ENCODE results near the gene SCN11A.
"Not testable (repeated sequence)": the region's sequence is repeated elsewhere in the genome, so short reads cannot be mapped to it uniquely, and the experiment has no call there.

SCN11A gene

GRCh38 chr3:39064646-39065045 lies 12.9 kb upstream of the SCN11A start:
- DNase-seq, result no peak

DNA sequence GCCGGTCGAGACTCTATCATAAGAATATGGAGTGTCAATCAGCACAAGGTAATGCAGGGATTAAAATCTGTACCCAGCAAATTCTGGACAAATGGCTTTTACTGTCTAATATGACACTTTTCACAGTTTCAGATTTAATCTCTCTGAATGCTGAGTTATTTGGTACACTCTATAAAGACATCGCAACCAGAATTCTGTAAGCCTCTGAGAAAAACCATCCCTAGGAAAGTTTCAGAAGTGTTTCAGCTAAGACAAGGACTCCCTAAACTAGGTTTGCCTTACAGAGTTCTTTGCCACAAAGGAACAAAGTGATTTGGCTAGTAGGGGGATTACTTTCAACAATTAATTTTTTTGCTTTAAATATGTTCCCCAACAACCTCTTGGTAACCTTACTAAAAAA lies 11.4 kb upstream of the SCN11A start:
- DNase-seq, result no peak

- no peak for DNase-seq
Measured at GRCh38 chr3:39062180-39062579, 10.4 kb upstream of the SCN11A start.

DNA sequence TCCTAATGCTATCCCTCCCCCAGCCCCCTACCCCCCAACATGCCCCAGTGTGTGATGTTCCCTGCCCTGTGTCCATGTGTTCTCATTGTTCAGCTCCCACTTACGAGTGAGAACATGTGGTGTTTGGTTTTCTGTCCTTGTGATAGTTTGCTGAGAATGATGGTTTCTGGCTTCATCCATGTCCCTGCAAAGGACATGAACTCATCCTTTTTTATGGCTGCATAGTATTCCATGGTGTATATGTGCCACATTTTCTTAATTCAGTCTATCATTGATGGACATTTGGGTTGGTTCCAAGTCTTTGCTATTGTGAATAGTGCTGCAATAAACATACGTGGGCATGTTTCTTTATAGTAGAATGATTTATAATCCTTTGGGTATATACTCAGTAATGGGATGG lies 9.5 kb upstream of the SCN11A start:
- not testable (repeated sequence) for DNase-seq

DNA sequence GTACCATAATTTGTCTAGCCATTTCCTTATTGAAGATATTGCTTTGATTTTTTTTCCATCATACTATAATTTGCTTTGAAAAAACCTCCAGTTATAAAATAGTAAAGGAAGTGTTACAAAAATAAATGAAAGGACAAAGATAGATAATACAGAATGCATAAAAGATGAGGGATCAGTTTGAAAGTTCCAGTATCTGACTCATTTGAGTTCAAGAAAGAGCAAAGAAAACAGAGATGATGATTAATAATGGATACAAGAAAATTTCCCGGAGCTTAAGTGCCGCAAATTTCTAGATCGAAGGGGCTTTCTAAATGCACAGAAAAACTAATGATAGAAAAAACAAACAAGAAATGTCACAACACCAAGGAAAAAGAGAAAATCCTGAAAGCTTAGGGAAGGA lies 4.4 kb upstream of the SCN11A start:
- no peak for DNase-seq

GRCh38 chr3:39053696-39054095 lies 2.0 kb upstream of the SCN11A start:
- DNase-seq, result no peak

DNA sequence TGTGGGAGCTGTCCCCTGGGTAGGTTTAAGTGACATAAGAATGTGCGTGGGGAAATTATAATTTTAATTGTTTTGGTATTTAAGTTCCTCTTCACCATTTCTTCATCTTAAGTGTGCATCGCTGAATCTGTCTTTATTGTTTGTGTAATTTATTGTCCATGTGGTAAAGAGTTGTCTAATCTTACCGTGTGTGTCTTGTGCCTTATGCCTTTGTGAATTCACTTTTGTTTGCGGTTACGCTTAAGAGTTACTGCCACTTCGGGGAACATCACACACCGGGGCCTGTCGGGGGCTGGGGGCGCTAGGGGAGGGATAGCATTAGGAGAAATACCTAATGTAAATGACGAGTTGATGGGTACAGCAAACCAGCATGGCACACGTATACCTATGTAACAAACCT lies 839 bp upstream of the SCN11A start:
- DNase-seq, result no peak

- no peak for DNase-seq
Measured at GRCh38 chr3:39050029-39050428, 1.7 kb downstream of the SCN11A start.

DNA sequence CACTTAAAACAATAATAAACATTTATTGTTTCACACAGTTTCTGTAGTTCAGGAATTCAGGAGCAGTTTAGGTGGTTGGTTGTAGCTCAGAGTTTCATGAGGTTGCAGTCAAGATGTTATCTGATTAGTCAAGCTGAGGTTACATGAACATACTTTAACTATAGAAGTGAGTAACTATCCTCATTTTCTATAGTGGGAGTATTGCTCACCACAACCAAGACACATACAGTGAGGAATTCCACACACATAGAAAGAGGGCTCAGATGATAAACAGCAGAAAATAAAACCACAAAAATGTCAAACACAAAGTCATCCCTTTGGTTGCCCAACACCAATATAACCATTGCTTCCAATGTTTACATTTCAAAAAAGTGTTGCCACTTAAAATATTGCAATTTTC lies 13.6 kb downstream of the SCN11A start:
- DNase-seq, result no peak

- no peak for DNase-seq
Measured at GRCh38 chr3:39029556-39029955, 22.2 kb downstream of the SCN11A start.

GRCh38 chr3:39028546-39028945 lies 23.2 kb downstream of the SCN11A start:
- no peak for DNase-seq

- no peak for DNase-seq
Measured at GRCh38 chr3:39025222-39025970, 26.3 kb downstream of the SCN11A start.

DNA sequence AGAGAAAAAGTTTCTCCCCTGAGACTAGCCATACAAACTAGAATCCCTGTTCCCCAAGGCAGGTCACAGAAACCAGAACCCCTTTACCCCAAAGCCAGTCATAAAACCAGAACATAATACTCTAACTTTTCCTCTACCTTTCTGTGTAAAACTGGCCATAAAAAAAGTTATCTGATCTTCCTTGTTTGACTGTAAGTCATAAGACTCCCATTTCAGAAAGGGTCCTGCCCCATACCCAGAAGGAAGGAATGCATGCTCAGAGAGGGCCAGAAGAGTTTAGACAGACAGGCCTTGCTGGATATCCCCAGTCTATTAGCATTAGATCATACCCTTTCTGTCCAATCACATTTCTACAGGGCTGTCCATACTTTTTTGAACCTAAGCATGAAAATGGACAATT lies 27.2 kb downstream of the SCN11A start:
- DNase-seq, result no peak

DNA sequence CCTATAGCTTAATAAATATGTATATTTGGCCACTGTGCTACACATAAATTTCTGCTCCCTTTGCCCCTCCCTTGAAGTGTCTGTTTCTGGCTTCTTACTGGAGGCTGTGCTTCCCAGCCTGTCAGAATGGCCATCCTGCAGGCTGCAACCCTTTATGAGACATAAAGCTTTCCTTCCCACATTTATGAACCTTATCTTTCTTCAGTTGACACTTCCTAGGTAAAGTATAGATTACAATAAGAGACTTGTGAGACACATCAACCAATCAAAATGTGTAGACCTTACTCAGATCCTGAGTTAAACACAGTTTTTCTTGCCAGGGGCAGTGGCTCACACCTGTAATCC lies 29.5 kb downstream of the SCN11A start:
- no peak for DNase-seq

DNA sequence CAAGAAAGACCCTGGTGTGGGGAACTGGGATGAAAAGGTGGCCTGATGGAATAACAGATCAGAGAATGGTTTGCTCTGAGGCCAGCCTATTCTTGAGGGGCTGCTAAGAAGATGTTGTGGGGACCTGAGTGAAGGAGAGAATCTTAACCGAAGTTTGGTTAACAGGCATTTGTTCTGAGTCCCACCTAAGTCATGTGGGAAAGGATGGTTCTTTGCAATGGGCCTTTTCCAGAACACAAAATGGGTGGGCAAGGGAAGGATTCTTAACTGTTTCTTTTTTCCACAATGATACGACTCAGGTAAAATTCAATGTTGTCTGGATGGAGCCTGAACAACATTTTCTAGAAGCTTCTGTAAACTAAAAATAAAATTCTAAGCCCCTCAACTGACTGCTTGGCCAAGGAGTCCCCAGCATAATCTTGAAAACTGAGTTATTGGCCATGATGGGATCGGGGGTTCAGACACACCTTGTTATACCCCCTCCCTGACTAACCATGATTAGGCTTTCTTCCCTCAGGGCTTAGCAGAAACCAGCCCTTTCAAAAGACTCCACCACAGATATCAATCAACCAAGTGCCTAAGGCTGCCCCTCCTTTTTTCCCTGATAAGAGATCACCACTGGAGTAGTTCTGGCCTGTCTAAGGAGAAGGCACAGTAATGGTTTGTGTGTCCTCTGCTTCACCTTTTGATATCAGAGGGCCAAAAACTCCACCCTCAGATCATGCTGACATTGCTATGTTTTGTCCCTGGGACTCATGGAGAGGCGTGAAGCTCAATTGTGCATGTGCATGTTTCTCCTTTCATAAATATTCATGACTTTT lies 30.1 kb downstream of the SCN11A start:
- DNase-seq, result no peak

GRCh38 chr3:39021029-39021428 lies 30.7 kb downstream of the SCN11A start:
- DNase-seq, result no peak

- DNase-seq, result no peak
Measured at GRCh38 chr3:39019299-39019698, 32.4 kb downstream of the SCN11A start.

DNA sequence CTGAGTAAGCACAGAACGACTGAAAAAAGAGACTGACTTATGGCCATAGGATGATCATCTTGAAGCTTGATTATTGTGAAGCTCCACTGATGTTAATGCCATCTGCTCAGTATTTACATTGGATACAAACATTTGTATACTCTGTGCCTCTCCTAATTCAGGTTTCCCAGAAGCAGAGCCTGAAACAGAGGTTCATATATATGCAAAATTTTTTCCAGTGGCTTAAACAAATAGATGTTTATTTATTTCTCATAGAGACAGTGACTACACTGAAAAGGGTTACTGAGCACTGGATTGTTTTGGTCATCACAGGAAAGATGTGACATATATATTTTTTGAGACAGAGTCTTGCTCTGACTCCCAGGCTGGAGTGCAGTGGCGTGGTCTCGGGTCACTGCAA lies 36.3 kb downstream of the SCN11A start:
- no peak for DNase-seq

DNA sequence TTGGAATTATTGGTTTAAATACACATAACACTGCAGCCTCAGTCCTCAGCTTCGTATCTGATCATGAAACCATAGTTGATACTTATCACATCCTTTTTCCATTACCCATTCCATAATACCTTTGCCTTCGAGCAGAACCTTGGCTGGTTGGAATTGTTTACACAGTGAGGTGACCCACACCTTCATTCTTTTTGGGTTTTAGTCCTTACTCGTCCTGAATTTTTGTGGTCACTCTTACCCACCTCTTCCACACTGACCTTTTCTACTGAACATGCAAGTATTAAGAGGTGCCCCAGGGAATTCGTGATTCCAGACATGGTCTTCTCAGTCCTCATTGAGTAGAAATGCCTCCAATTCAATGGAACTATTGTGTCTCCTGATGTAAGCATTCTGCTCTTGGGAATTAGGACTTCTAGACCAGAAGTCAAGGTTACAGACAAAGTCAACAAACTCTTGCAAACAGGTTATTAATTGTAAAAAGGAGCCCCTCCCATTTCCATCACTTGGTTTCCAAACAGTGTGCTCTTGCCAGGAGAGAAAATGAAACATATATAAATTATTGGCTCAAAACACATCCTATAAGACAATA lies 37.7 kb downstream of the SCN11A start:
- DNase-seq, result no peak

- DNase-seq, result no peak
Measured at GRCh38 chr3:39013289-39013688, 38.5 kb downstream of the SCN11A start.

- DNase-seq, result no peak
Measured at GRCh38 chr3:39011191-39011736, 40.5 kb downstream of the SCN11A start.

- DNase-seq, result no peak
Measured at GRCh38 chr3:39005295-39005694, 46.4 kb downstream of the SCN11A start.
